Neural progenitor cell (in vitro differentiated cells): ENCODE measurements around the gene MST1R. TPM values are rescaled to one million over a fixed set of nuclear protein-coding genes. Genes with fewer than 3 reads are reported as not detected.
A peak's percentile ranks its signal among the peaks of the same experiment; 100 is the strongest.

Experiments
- DNase-seq: peaks from one replicate; pipeline ENCODE4 v3.0.0-alpha.2; 2016; ENCODE audit warnings: low spot score
- H2AFZ ChIP-seq: fragments of 200-600 bp; sonication (generic); replicated peaks from 2 replicates; pipeline ENCODE4 v1.6.1; 2016; ENCODE audit warnings: antibody characterized with exemption
- H3F3A ChIP-seq: fragments of 200-600 bp; sonication (generic); 2 replicates; pipeline ENCODE4 v1.6.1; 2016; ENCODE audit warnings: antibody characterized with exemption, low read depth
- H3K27ac ChIP-seq: fragments of 200-600 bp; sonication (generic); 2 replicates; pipeline ENCODE4 v1.5.1; 2016; ENCODE audit warnings: mild to moderate bottlenecking
- H3K27me3 ChIP-seq: fragments of 200-600 bp; sonication (generic); 2 replicates; pipeline ENCODE4 v1.6.1; 2016; ENCODE audit warnings: mild to moderate bottlenecking, moderate library complexity
- H3K36me3 ChIP-seq: fragments of 200-600 bp; sonication (generic); 2 replicates; pipeline ENCODE4 v1.5.1; 2016
- H3K4me1 ChIP-seq: fragments of 200-600 bp; sonication (generic); 2 replicates; pipeline ENCODE4 v1.6.1; 2016; ENCODE audit warnings: mixed run types
- H3K4me2 ChIP-seq: fragments of 200-600 bp; sonication (generic); 2 replicates; pipeline ENCODE4 v1.6.1; 2016
- H3K4me3 ChIP-seq: fragments of 200-600 bp; sonication (generic); 2 replicates; pipeline ENCODE4 v1.5.1; 2016
- H3K79me2 ChIP-seq: fragments of 200-600 bp; sonication (generic); 2 replicates; pipeline ENCODE4 v1.6.1; 2016; ENCODE audit warnings: low read depth
- H3K9ac ChIP-seq: fragments of 200-600 bp; sonication (generic); 2 replicates; pipeline ENCODE4 v1.6.1; 2016
- H3K9me3 ChIP-seq: fragments of 200-600 bp; sonication (generic); 2 replicates; pipeline ENCODE4 v1.5.1; 2016; ENCODE audit warnings: low read depth
- H4K20me1 ChIP-seq: fragments of 200-600 bp; sonication (generic); 2 replicates; pipeline ENCODE4 v1.6.1; 2016; ENCODE audit warnings: low read depth
- H3K27ac Mint-ChIP-seq: 3 replicates; pipeline ENCODE4 v1.8.0; 2021; ENCODE audit warnings: mixed read lengths
- H3K27me3 Mint-ChIP-seq: 2 replicates; pipeline ENCODE4 v1.8.0; 2022; ENCODE audit warnings: low read depth, mild to moderate bottlenecking, inconsistent platforms, moderate library complexity, mixed read lengths; ENCODE audit not compliant: insufficient read depth
- H3K36me3 Mint-ChIP-seq: 3 replicates; pipeline ENCODE4 v1.8.0; 2021; ENCODE audit warnings: mixed read lengths
- H3K4me1 Mint-ChIP-seq: 3 replicates; pipeline ENCODE4 v1.8.0; 2021; ENCODE audit warnings: mixed read lengths
- H3K4me3 Mint-ChIP-seq: 3 replicates; pipeline ENCODE4 v1.8.0; 2021; ENCODE audit warnings: mild to moderate bottlenecking, moderate library complexity, mixed read lengths
- H3K9me3 Mint-ChIP-seq: 3 replicates; pipeline ENCODE4 v1.8.0; 2020; ENCODE audit warnings: mixed read lengths
- CTCF ChIP-seq: fragments of 200-600 bp; sonication (generic); IDR thresholded peaks from 2 replicates; pipeline ENCODE4 v1.5.1; 2017; ENCODE audit warnings: antibody characterized with exemption, mild to moderate bottlenecking
- EZH2 ChIP-seq: fragments of 200-600 bp; sonication (generic); IDR thresholded peaks from 2 replicates; pipeline ENCODE4 v1.6.1; 2017; ENCODE audit warnings: antibody characterized with exemption, mild to moderate bottlenecking, moderate library complexity
- EZH2phosphoT487 ChIP-seq: fragments of 200-600 bp; sonication (generic); IDR thresholded peaks from 2 replicates; pipeline ENCODE4 v1.6.1; 2017; ENCODE audit warnings: antibody characterized with exemption
- total RNA-seq: library from RNA; depleted of rRNA; stranded (reverse); fragments of >200 nt; gene quantifications from 2 replicates; pipeline ENCODE4 v1.2.3, GENCODE V29; 2015; ENCODE audit warnings: low replicate concordance

Gene MST1R
- total RNA-seq, 1 donor from 2014 or later = 0.32 TPM

- peaks cover 8% of the 10 kb centered on the region for H3K36me3 Mint-ChIP-seq
- no peak overlapping the region for H3K27ac ChIP-seq
- H3K27me3 ChIP-seq = no peaks in the 10 kb centered on the region
Observed at GRCh38 chr3:49845694-49846093, 58.0 kb downstream of the MST1R start.

GRCh38 chr3:49844464-49845183 lies 59.0 kb downstream of the MST1R start:
- Histone ChIP-seq H2AFZ (no peak overlapping the region), H3F3A (no peaks in the 10 kb centered on the region)

More at GRCh38 chr3:49845694-49846093, 58.0 kb downstream of the MST1R start:
- Histone ChIP-seq H3K36me3 (no peaks in the 10 kb centered on the region), H4K20me1 (no peaks in the 10 kb centered on the region), H2AFZ (no peak overlapping the region), H3K4me1 (no peaks in the 10 kb centered on the region), H3K79me2 (no peaks in the 10 kb centered on the region), H3K4me3 (no peak overlapping the region), H3K4me2 (no peak overlapping the region), H3K9me3 (no peaks in the 10 kb centered on the region), H3K9ac (no peak overlapping the region), H3F3A (no peaks in the 10 kb centered on the region)
- TF ChIP-seq CTCF (no peak), EZH2 (no peak), EZH2phosphoT487 (no peak)
- peaks cover 3% of the 10 kb centered on the region for H3K4me1 Mint-ChIP-seq
- H3K9me3 Mint-ChIP-seq = no peaks in the 10 kb centered on the region
- peaks cover 6% of the 10 kb centered on the region for H3K27me3 Mint-ChIP-seq
- no peak overlapping the region for H3K4me3 Mint-ChIP-seq
- DNase-seq = no peak
- peak overlapping the region; percentile 29 for H3K27ac Mint-ChIP-seq

GRCh38 chr3:49842843-49843517 lies 60.7 kb downstream of the MST1R start:
- Histone ChIP-seq H3F3A (no peaks in the 10 kb centered on the region), H3K27me3 (no peaks in the 10 kb centered on the region), H2AFZ (no peak overlapping the region), H3K4me2 (no peak overlapping the region), H4K20me1 (no peaks in the 10 kb centered on the region), H3K4me1 (no peaks in the 10 kb centered on the region), H3K36me3 (no peaks in the 10 kb centered on the region), H3K9me3 (no peaks in the 10 kb centered on the region), H3K4me3 (no peak overlapping the region), H3K27ac (no peak overlapping the region), H3K79me2 (no peaks in the 10 kb centered on the region), H3K9ac (no peak overlapping the region)
- H3K27me3 Mint-ChIP-seq = peaks cover 6% of the 10 kb centered on the region
- TF ChIP-seq EZH2phosphoT487 = no peak
- TF ChIP-seq EZH2 = no peak
- TF ChIP-seq CTCF = no peak
- H3K4me1 Mint-ChIP-seq = peaks cover 5% of the 10 kb centered on the region
- H3K27ac Mint-ChIP-seq = no peak overlapping the region
- no peak overlapping the region for H3K4me3 Mint-ChIP-seq
- H3K9me3 Mint-ChIP-seq = no peaks in the 10 kb centered on the region
- peaks cover 11% of the 10 kb centered on the region for H3K36me3 Mint-ChIP-seq
- DNase-seq = no peak

More at GRCh38 chr3:49844464-49845183, 59.0 kb downstream of the MST1R start:
- H3K9ac ChIP-seq = no peak overlapping the region
- H3K4me3 ChIP-seq = no peak overlapping the region
- no peaks in the 10 kb centered on the region for H3K27me3 ChIP-seq
- Mint-ChIP-seq H3K4me1 (peaks cover 3% of the 10 kb centered on the region), H3K9me3 (no peaks in the 10 kb centered on the region), H3K4me3 (no peak overlapping the region), H3K27ac (no peak overlapping the region), H3K36me3 (peaks cover 8% of the 10 kb centered on the region), H3K27me3 (peaks cover 6% of the 10 kb centered on the region)
- no peaks in the 10 kb centered on the region for H3K9me3 ChIP-seq
- no peaks in the 10 kb centered on the region for H3K36me3 ChIP-seq
- TF ChIP-seq EZH2 (no peak), CTCF (no peak), EZH2phosphoT487 (no peak)
- no peak overlapping the region for H3K4me2 ChIP-seq
- H3K27ac ChIP-seq = no peak overlapping the region
- H4K20me1 ChIP-seq = no peaks in the 10 kb centered on the region
- DNase-seq = no peak
- H3K79me2 ChIP-seq = no peaks in the 10 kb centered on the region
- H3K4me1 ChIP-seq = no peaks in the 10 kb centered on the region
